Sigmoid colon (tissue), 7 donors: ENCODE data around the gene ATXN1. TPM values are rescaled to one million over a fixed set of nuclear protein-coding genes. Genes with fewer than 3 reads are reported as not detected.

Source experiments
- DNase-seq: peaks from one replicate; pipeline ENCODE4 v3.0.0-alpha.2; 2019
- H3K27ac ChIP-seq, 4 donors: fragments of 200-600 bp; sonication (generic); one replicate each; pipeline ENCODE4 v1.5.1; 2016 to 2019; ENCODE audit warnings: mild to moderate bottlenecking in 1 of 4
- H3K27me3 ChIP-seq, 3 donors: fragments of 200-600 bp; sonication (generic); one replicate each; pipeline ENCODE4 v1.5.1; 2019; ENCODE audit warnings: mild to moderate bottlenecking in 1 of 3
- H3K36me3 ChIP-seq, 4 donors: fragments of 200-600 bp; sonication (generic); one replicate each; pipeline ENCODE4 v1.5.1; 2016 to 2019
- H3K4me1 ChIP-seq, 4 donors: fragments of 200-600 bp; sonication (generic); one replicate each; pipeline ENCODE4 v1.5.1; 2017 to 2019
- H3K4me3 ChIP-seq, 4 donors: fragments of 200-600 bp; sonication (generic); one replicate each; pipeline ENCODE4 v1.5.1; 2017 to 2019; ENCODE audit warnings: mild to moderate bottlenecking in 2 of 4, moderate library complexity in 1 of 4
- H3K9me3 ChIP-seq, 4 donors: fragments of 200-600 bp in 3 of 4; sonication (generic) in 3 of 4; one replicate each; pipeline versions ENCODE4 v1.5.1 to v1.6.1; 2013 to 2019
- CTCF ChIP-seq, 4 experiments: fragments of 450-650 bp in 3 of 4; fragments of 200-600 bp in 1 of 4; IDR thresholded peaks; one replicate each; pipeline ENCODE4 v1.5.1; 2016 to 2019; ENCODE audit warnings: antibody characterized with exemption in 4 of 4, mild to moderate bottlenecking in 3 of 4, moderate library complexity in 2 of 4
- EP300 ChIP-seq, 4 donors: sonication (generic); formaldehyde crosslinking; IDR thresholded peaks; one replicate each; pipeline ENCODE4 v1.6.1; 2017; ENCODE audit warnings: antibody characterized with exemption in 4 of 4
- POLR2A ChIP-seq, 2 donors: fragments of 450-650 bp; IDR thresholded peaks; one replicate each; pipeline ENCODE4 v1.6.1; 2016; ENCODE audit warnings: antibody characterized with exemption in 2 of 2, mild to moderate bottlenecking in 2 of 2, moderate library complexity in 2 of 2
- POLR2AphosphoS5 ChIP-seq, 4 donors: sonication (generic); formaldehyde crosslinking; IDR thresholded peaks; one replicate each; pipeline ENCODE4 v1.6.1; 2017; ENCODE audit warnings: antibody characterized with exemption in 4 of 4
- WGBS, 2 donors: extraction: QIAGEN DNeasy Blood & Tissue Kit; methylation state at CpG; one replicate each; pipeline ENCODE4 v1.1.7; 2013; 5-methylcytosine and 5-hydroxymethylcytosine counted together
- intact Hi-C: fragments of 100-400 bp; cut with DNase I; formaldehyde crosslinking; loops from one replicate; pipeline ENCODE4 v1.15.1; 2023
- polyA plus RNA-seq, 3 donors: library from polyadenylated mRNA; stranded (reverse); fragments of 200-250 nt; gene quantifications; one replicate each; pipeline ENCODE4 v1.2.3, GENCODE V29; 2013
- total RNA-seq, 4 donors: library from RNA; depleted of rRNA; stranded (reverse); fragments of >200 nt; gene quantifications; one replicate each; pipeline ENCODE4 v1.1.0, GENCODE V29; 2016
- donor health status: healthy with polysubstance abuse.
- donor health status: Bipolar disorder and iron deficiency.
- donor health status: healthy.

Gene ATXN1
- total and polyA plus RNA-seq, 7 donors = 4.8 to 95.3 (median 37.7) TPM

- no peak overlapping the region for H3K4me3 ChIP-seq
- no peak for TF ChIP-seq POLR2A (IDR thresholded peaks at IDR 0.05)
- TF ChIP-seq POLR2AphosphoS5 (IDR thresholded peaks at IDR 0.05) = no peak
- H3K27ac ChIP-seq = no peak overlapping the region
- H3K4me1 ChIP-seq = peaks cover 0 to 39% (median 36%) of the 10 kb centered on the region in 4 donors
- no peaks in the 10 kb centered on the region for H3K9me3 ChIP-seq
- no peak for DNase-seq
- H3K27me3 ChIP-seq = no peaks in the 10 kb centered on the region
- WGBS, 2 donors = 56 to 91% methylated on average over 4 of the region's 4 CpGs
- intact Hi-C loops = no loop called here
- H3K36me3 ChIP-seq = no peaks in the 10 kb centered on the region
Observed at GRCh38 chr6:16694781-16695578, 66.3 kb downstream of the ATXN1 start.

GRCh38 chr6:16691324-16691723 is 69.9 kb downstream of the ATXN1 start:
- Histone ChIP-seq H3K27me3 (no peaks in the 10 kb centered on the region), H3K9me3 (no peaks in the 10 kb centered on the region), H3K4me3 (no peak overlapping the region), H3K4me1 (peaks cover 0 to 35% (median 18%) of the 10 kb centered on the region in 4 donors), H3K36me3 (no peaks in the 10 kb centered on the region), H3K27ac (no peak overlapping the region)
- DNase-seq = no peak
- intact Hi-C loops = no loop called here
- TF ChIP-seq EP300 (IDR thresholded peaks at IDR 0.05) (no peak), CTCF (IDR thresholded peaks at IDR 0.05) (no peak), POLR2AphosphoS5 (IDR thresholded peaks at IDR 0.05) (no peak), POLR2A (IDR thresholded peaks at IDR 0.05) (no peak)

- Histone ChIP-seq H3K27me3 (no peaks in the 10 kb centered on the region), H3K4me1 (peaks cover 0 to 35% (median 18%) of the 10 kb centered on the region in 4 donors), H3K36me3 (no peaks in the 10 kb centered on the region), H3K9me3 (no peaks in the 10 kb centered on the region), H3K4me3 (no peak overlapping the region), H3K27ac (no peak overlapping the region)
- WGBS, 2 donors = 78 to 92% methylated on average over 7 of the region's 7 CpGs
- no peak for TF ChIP-seq POLR2AphosphoS5 (IDR thresholded peaks at IDR 0.05)
- DNase-seq = no peak
- intact Hi-C loops = no loop called here
Observed at GRCh38 chr6:16690608-16691142, 70.6 kb downstream of the ATXN1 start.

GRCh38 chr6:16689788-16690607 is 71.3 kb downstream of the ATXN1 start:
- no peaks in the 10 kb centered on the region for H3K9me3 ChIP-seq
- H3K27ac ChIP-seq = no peak overlapping the region
- peaks cover 0 to 35% (median 13%) of the 10 kb centered on the region in 4 donors for H3K4me1 ChIP-seq
- TF ChIP-seq CTCF (IDR thresholded peaks at IDR 0.05) (no peak), POLR2A (IDR thresholded peaks at IDR 0.05) (no peak), POLR2AphosphoS5 (IDR thresholded peaks at IDR 0.05) (no peak), EP300 (IDR thresholded peaks at IDR 0.05) (no peak)
- H3K36me3 ChIP-seq = no peaks in the 10 kb centered on the region
- H3K4me3 ChIP-seq = no peak overlapping the region
- 88 to 94% methylated on average over 3 of the region's 3 CpGs for WGBS, 2 donors
- intact Hi-C loops = no loop called here
- H3K27me3 ChIP-seq = no peaks in the 10 kb centered on the region
- DNase-seq = no peak

- Histone ChIP-seq H3K4me3 (no peak overlapping the region), H3K27ac (no peak overlapping the region), H3K9me3 (no peaks in the 10 kb centered on the region), H3K36me3 (no peaks in the 10 kb centered on the region), H3K4me1 (peaks cover 0 to 39% (median 18%) of the 10 kb centered on the region in 4 donors), H3K27me3 (no peaks in the 10 kb centered on the region)
- DNase-seq = no peak
- intact Hi-C loops = no loop called here
- TF ChIP-seq CTCF (IDR thresholded peaks at IDR 0.05) (no peak), POLR2AphosphoS5 (IDR thresholded peaks at IDR 0.05) (no peak), EP300 (IDR thresholded peaks at IDR 0.05) (no peak), POLR2A (IDR thresholded peaks at IDR 0.05) (no peak)
- WGBS, 2 donors = 89 to 91% methylated on average over 4 of the region's 4 CpGs
Observed at GRCh38 chr6:16688984-16689636, 72.2 kb downstream of the ATXN1 start.
